Anterior cingulate cortex (tissue), 58 donors: Measurements from ENCODE around the gene MED16.
"Not testable (repeated sequence)": the region's sequence is repeated elsewhere in the genome, so short reads cannot be mapped to it uniquely, and the experiment has no call there.

Experiments used
- DNase-seq, 58 donors: peaks; one replicate each; lab custom pipeline; 2025; lab: John Stamatoyannopoulos, UW

The MED16 gene

DNA sequence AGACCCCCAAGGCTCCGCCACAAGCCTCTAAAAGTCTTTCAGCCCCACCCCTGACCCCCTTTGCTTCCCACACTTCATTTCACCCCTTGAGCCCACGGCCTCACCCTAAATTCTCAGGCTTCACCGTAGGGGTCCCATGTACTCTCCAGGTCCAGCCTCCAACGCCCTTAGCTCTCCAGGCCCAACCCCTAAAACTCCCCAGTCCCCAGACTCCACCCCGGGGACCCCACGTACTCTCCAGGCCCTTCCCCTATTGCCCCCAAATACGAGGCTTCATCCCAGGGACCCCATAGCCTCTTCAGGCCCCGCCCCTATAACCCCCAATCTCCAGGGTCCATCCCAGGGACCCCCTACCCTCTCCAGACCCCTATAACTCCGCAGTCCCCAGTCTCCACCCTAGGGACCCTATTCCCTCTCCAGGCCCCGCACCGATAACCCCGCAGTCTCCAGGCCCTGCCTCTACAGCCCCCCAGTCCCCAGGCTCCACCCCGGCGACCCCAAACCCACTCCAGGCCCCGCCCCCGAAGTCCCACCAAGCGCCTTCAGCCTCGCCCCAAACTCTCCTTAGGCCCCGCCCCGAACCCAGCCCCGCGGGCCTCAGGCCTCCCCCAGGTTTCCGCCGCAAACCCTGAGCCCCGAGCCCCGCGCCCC, 619 bp downstream of the MED16 start:
- DNase-seq: no peak

DNA sequence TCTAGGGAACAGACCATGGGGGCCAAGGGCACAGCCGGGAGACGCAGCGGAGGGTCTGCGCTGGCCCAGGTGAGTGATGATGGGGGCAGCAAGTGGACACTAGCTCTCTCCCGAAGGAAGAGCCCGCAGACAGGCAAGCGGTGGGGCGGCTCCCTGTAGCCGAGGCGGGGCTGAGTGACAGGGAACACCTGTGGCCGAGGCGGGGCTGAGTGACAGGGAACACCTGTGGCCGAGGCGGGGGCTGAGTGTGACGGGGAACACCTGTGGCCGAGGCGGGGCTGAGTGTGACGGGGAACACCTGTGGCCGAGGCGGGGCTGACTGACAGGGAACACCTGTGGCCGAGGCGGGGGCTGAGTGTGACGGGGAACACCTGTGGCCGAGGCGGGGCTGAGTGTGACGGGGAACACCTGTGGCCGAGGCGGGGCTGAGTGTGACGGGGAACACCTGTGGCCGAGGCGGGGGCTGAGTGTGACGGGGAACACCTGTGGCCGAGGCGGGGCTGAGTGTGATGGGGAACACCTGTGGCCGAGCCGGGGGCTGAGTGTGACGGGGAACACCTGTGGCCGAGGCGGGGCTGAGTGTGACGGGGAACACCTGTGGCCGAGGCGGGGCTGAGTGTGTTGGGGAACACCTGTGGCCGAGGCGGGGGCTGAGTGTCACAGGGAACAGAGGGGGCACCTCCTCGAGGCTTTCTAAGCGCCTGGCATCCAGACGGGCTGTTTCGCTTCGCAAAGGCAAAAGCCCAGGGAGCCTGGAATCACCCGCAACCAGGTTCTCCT, 1.4 kb downstream of the MED16 start:
- DNase-seq: not testable (repeated sequence)

DNA sequence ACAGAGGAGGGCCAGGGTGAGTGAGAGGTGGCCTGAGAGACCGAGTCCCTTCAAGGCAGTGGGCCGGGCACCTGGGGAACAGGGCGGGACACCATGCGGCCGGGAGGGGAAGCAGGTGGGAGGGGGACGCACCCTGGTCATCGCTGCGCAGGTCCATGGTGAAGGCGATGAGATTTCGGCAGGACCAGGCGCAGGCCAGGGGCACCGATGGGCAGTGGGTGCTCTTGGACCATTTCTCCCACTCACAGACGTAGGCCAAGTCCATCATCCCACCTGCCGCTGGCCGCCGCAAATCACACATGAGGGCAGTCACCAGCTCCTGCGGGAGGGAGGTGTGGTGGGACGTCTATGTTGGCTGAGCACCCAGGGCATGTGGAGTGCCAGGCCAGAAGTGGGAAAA, 2.2 kb downstream of the MED16 start:
- no peak for DNase-seq

DNA sequence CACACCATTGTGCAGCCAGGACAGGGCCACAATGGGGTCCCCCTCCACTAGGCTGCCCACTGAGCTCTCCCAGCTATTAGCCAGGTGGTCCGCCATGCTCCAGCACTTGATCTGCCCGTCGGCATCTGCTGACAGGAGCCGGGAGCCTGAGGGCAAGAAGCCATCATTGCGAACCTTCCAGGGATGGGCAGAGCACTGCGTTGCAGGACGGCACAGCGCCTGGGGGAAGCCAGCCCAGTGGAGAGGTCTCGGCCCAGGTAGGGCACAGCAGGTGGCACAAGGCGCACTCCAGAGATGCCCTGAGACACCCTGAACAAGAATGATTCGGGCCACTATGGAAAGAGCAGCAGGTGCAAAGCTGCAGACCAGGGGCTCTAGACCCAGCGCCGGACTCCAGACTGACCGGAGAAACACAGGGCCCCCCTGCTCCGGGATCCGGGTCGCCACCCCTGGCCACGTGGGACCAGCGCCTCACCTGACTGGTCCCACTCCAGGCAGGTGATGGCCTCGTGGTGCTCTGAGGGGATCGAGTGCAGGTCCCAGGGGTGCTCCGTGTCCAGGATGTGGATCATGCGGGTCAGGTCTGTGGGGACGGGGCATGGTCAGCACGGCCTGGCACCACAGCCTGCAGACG, 3.2 kb downstream of the MED16 start:
- DNase-seq: no peak

DNA sequence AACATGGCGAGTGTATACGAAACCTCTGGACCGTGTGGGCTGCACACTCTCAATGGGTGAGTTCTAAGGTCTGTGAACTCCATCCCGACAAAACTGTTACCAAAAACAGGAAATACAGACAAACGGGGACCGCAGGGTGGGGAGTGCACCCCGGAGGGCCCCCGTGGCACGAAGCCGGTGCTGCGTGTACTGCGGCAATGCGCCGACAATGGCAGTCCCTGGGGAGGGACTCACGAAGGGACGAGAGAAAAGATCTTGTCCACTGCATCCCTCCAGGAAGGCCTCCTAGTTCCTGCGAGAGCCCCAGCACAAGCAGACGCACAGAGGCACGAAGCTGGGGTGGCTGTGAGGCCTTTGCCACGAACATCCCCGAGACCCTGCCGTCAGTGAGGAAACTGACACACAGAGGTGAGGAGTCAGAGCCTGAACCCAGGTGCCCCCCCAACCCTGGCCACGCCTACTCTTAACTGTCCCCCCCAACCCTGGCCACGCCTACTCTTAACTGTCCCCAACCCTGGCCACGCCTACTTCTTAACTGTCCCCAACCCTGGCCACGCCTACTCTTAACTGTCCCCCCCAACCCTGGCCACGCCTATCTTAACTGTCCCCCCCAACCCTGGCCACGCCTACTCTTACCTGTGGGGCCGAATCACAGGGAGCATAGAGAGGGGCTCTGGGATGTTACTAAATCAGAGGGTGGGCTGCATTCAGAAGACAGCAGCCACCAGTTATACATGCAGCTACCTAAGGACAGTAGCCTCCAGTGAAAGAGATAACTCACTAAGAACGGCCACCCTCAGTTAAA, 4.2 kb downstream of the MED16 start:
- no peak for DNase-seq

DNA sequence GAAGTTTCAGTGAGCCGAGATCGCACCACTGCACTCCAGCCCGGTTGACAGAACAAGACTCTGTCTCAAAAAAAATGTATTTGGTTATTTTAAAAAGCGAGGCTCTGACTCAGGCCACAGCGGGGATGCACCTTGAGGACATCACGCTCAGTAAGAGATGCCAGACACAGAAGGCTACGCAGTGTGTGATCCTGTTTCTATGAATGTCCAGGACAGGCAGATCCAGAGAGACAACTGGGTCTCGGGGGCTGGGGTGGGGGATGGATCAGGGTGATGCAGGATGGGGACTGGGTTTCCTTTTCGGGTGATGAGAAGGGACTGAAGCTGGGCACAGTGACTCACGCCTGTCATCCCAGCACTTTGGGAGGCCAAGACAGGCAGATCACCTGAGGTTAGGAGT, 5.4 kb downstream of the MED16 start:
- DNase-seq: peak in 4 of 58 donors; percentile 9 to 27 (median 20)

DNA sequence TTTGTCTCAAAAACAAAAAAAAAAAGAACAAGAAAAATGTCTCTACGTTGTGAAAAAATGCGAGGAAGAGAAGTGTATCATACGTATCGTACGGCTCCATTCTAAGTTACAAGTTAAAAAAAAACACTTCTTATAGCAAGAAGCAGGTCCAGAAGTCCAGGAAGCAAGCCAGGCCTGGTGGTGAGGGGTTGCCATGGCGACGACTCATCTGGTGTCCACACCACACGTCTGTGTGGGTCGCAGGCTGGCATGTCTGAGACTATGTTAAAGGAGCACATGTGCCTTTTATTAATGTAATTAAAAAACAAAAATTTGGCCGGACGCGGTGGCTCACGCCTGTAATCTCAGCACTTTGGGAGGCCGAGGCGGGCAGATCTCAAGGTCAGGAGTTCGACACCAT, 5.9 kb downstream of the MED16 start:
- peak in 24 of 58 donors; percentile 11 to 80 (median 44) for DNase-seq

DNA sequence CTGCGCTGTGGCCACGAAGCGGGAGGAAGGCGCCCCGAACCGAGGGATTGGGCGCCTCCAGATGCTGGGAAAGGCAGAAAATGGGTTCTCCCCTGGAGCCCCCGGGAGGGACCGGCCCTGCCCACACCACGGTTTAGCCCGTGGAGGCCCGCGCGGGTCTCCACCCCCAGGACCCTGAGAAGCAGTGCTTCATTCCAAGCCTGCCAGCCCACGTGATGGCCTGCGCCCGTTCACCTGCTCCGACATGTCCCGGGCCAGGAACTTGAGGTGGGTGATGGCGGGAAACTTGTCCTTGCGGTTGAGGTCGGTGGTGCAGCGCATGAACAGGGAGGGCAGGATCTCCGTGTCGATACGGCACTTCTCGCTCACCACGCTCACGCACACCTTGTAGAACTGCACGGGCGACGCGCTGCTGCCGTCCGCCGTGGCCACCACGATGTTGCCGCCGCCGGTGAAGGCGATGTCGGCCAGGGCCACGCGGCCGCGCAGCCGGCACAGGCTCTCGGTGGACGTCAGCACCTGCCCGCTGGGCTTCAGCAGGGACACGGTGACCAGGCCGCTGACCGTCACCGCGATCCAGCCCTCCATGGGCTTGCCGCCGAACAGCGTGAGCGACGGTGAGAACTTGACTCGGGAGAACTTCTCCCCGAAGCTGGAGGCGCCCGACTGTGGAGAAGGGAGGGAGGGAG, 7.3 kb downstream of the MED16 start:
- DNase-seq: no peak

DNA sequence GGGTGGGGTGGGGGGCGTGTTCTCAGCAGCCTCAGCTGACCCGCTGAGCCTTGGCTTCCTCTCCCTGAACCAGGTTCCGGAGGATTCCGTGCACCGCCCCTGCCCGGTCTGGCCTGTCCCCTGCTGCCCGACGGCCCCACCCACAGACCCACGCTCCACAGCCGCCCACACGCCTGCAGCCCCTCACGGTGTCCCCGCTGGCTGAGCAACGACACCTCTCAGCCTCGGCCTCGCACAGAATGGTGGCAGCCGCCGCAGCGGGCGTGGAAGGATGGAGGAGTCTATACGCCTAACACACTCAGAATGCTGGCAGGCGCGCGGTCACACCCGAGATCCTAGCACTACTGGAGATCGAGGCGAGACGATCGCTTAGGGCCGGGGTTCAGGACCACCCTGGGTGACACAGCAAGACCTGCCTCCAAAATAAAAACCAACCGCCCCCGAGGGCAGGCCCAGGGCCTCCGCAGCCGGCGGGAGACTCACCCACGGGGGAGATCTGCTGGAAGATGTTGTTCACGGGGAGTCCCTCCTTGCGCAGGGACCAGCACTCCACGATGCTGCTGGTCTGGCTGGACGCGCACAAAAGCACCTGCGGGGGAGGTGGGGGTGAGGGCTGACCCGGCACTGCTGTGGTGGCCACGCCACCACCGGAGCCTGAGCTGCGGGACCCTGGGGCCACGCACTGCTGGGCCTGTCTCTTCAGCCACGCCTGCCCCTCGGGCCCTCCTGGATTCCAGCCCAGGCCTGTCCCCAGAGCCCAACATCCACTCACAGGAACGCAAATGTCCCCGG, 8.4 kb downstream of the MED16 start:
- no peak for DNase-seq

DNA sequence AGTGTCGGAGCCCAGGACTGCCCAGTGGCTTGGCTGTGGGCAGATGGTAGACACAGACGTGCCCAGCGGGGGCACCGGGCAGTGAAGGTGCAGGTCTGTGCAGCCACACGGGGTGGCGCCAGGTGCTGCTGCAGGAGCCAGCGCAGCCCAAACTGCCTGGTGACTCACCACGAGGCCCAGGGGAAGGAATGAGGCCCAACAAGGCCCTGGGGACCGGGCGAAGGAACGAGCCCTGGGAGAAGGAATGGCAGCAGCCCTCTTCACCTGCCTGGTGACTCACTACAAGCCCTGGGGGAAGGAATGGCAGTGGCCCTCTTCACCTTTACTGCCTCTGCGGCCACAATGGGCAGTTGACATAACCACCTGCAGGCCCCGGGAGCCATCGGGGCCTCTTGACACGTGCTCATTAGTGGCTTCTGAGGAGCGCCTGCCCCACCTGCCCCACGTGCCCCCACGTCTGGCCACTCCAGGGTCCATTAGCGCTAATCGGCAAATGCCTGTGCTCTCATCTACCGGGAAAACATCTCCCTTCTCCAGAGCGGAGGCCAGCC, 9.3 kb downstream of the MED16 start:
- DNase-seq: no peak

DNA sequence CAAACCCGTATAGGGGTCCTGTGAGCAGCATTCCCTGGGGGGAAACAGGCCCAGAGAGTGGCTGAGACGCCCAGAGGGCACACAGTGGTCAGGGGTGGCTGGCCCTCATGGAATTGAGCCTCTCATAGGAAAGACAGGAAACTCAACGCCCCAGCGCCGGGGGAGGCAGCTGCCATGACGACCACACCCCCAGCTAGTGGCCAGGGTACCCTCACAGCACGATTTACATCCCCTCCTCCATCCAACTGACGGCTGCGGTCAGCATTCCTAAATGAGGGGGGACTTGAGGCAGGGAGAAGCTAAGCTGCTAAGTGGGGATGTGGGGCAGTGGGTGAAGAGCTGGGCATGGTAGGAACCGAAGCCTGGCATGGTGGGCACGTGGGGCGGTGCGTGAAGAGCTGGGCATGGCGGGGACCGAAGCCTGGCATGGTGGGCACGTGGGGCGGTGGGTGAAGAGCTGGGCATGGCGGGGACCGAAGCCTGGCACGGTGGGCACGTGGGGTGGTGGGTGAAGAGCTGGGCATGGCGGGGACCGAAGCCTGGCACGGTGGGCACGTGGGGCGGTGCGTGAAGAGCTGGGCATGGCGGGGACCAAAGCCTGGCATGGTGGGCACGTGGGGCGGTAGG, 10.0 kb downstream of the MED16 start:
- no peak for DNase-seq

DNA sequence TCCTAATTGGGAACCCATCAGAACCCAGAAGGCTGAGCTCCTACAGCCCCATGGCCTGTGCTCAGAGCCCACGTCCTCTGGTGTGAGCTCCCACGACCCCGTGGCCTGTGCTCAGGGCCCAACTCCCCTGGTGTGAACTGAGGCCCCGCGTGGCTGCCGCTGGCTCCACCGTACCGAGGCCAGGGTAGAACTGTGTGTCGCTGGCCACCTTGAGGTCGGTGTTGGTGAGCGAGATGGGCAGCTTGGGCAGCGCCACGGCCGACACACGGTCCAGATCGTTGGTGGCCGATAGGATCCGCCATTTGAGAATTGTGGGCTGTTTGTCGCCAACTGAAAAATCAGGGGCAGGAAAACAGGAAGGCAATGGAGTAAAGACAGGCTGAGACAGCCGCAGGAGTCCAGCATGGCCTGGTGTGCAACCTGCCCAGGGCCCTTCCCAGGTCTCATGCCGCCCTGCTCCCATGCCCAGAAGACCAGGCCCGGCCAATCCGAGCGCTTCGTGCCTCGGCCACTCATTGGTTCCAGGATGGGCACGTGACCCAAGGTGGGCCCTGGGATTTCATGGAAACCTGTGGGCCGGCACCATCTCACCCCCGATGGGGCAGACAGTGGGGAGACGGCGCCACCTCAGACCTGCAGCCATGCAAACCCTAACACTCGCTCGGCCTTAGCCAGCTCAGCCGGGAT, 11.5 kb downstream of the MED16 start:
- DNase-seq: no peak

DNA sequence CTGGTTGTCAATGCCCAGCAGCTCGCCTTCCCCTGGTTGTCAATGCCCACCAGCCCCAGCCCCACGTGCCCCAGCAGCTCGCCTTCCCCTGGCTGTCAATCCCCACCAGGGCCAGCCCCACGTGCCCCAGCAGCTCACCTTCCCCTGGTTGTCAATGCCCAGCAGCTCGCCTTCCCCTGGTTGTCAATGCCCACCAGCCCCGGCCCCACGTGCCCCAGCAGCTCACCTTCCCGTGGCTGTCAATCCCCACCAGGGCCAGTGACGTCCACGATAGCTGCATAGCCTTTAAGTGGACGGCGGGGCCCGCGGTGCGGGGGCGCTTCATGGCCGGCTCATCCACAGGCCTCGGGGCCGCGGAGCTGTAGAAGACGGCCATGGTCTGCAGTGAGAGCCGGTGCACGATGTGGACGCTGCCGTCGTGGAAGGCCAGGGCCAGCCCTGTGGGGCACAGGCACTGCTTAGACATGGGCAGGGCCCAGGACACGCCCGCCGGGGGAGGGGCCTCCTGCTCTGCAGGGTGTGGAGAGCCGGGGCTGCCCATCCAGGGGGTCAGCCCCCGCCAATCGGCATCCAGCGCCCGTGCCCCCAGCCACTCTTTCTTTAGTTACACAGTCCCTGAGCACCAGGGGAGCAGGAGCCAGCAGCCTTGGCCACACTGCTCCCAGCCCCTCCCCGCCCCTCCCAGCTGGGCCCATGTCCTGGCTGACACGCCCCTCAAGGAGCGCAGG, 13.1 kb downstream of the MED16 start:
- DNase-seq: peak in 3 of 58 donors; percentile 9 to 28 (median 23)

DNA sequence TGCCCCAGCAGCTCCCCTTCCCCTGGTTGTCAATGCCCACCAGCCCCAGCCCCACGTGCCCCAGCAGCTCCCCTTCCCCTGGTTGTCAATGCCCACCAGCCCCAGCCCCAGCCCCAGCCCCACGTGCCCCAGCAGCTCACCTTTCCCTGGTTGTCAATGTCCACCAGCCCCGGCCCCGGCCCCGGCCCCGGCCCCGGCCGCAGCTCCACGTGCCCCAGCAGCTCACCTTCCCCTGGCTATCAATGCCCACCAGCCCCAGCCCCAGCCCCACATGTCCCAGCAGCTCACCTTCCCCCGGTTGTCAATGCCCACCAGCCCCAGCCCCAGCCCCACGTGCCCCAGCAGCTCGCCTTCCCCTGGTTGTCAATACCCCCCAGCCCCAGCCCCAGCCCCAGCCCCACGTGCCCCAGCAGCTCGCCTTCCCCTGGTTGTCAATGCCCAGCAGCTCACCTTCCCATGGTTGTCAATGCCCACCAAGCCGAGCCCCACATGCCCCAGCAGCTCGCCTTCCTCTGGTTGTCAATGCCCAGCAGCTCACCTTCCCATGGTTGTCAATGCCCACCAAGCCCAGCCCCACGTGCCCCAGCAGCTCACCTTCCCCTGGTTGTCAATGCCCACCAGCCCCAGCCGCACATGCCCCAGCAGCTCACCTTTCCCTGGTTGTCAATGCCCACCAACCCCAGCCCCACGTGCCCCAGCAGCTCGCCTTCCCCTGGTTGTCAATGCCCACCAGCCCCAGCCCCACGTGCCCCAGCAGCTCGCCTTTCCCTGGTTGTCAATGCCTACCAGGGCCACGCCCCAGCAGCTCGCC, 14.0 kb downstream of the MED16 start:
- DNase-seq: peak in 3 of 58 donors; percentile 21 to 42 (median 24)

DNA sequence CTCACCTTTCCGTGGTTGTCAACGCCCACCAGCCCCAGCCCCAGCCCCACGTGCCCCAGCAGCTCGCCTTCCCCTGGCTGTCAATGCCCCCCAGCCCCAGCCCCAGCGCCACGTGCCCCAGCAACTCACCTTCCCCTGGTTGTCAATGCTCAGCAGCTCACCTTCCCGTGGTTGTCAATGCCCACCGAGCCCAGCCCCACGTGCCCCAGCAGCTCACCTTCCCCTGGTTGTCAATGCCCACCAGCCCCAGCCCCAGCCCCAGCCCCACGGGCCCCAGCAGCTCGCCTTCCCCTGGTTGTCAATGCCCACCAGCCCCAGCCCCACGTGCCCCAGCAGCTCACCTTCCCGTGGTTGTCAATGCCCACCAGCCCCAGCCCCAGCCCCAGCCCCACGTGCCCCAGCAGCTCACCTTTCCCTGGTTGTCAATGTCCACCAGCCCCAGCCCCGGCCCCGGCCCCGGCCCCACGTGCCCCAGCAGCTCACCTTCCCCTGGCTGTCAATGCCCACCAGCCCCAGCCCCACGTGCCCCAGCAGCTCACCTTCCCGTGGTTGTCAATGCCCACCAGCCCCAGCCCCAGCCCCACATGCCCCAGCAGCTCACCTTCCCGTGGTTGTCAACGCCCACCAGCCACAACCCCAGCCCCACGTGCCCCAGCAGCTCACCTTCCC, 14.9 kb downstream of the MED16 start:
- peak in 1 of 58 donors; percentile 14 for DNase-seq

DNA sequence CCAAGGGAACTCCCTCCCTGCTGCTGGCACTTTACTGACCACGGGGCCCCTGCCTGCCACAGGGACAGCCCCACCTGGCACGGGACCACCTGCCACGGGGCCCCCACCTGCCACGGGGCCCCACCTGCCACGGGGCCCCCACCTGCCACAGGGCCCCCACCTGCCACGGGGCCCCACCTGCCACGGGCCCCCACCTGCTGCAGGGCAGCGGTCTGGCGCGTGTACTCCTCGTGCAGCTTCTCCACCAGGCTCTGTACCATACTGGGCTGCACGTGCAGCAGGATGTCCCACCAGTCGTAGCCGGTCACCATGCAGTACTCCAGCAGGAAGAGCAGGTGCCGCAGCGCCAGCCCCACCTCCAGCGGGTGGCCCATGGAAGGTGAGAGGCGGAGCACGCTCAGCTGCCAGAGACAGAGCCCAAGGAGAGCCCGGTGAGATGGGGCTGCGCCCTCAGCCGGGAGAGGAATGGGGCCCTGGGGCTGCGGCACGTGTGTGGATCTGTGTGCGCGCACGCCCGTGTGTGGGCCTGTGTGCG, 16.1 kb downstream of the MED16 start:
- DNase-seq: no peak
